Measurements from ENCODE around the gene SLC2A4RG. TPM values are rescaled to one million over a fixed set of nuclear protein-coding genes. Genes with fewer than 3 reads are reported as not detected.

Gene SLC2A4RG
- total RNA-seq, 3 donors from 2014 or later (not counting 1 experiment from before 2014, with no cell fraction given) = 90.4 to 100 (median 95.5) TPM

DNA sequence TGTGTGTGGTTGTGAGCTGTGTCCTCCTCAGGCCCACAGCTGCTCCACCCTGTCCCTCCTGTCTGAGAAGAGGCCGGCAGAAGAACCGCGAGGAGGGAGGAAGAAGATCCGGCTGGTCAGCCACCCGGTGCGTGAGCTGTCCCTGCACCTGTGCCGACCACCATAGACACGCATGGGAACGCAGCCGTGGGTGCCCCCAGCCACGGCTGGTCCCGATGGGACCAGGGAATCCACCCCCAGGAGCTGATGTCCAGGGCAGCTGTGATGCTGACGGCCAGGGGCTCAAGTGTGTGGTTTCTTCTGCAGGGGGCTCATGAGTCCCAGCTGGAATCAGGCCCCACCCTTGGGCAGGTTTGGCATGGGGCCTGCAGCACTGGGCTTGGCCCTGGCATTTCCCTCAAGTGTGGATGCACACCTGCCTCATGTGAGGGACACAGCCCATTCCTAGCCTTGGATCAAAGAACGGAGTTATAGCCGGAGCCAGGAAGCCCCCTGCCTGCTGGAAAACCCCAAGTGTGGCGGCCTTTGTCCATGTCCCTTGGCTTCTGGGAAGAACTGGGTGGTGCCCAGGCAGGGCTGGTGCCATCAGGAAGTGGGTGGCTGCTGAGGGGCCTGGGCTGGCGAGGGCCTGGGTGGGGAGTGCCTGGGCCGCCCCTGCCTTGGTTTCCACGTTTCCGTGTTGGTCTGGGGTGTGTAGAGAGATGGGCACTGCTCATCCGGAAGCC is 47.7 kb upstream of the SLC2A4RG start:
- Mint-ChIP-seq H3K27ac (no peak overlapping the region), H3K9me3 (no peaks in the 10 kb centered on the region), H3K36me3 (no peaks in the 10 kb centered on the region), H3K4me3 (no peak overlapping the region), H3K4me1 (peaks cover 0 to 21% of the 10 kb centered on the region in 2 donors), H3K27me3 (ENCODE audit: low read depth in 2 of 2) (no peaks in the 10 kb centered on the region)
- Histone ChIP-seq H3K4me1 (ENCODE audit: control insufficient read depth, insufficient read depth, low read length) (peaks cover 34% of the 10 kb centered on the region), H3K27ac (ENCODE audit: low read length) (no peak overlapping the region), H3K4me3 (ENCODE audit: low read length) (no peak overlapping the region), H3K9me3 (ENCODE audit: control insufficient read depth, insufficient read depth, low read length) (no peaks in the 10 kb centered on the region), H3K36me3 (ENCODE audit: control insufficient read depth, insufficient read depth, low read length) (peaks cover 5% of the 10 kb centered on the region), H3K27me3 (ENCODE audit: control insufficient read depth, insufficient read depth, low read length) (no peaks in the 10 kb centered on the region)
- no peak for DNase-seq
- intact Hi-C loops (cut with micrococcal nuclease) = no loop called here
- ATAC-seq = no peak
- 92% methylated on average over 21 of the region's 21 CpGs for WGBS (ENCODE audit: insufficient coverage)
- TF ChIP-seq, protein P1, sequence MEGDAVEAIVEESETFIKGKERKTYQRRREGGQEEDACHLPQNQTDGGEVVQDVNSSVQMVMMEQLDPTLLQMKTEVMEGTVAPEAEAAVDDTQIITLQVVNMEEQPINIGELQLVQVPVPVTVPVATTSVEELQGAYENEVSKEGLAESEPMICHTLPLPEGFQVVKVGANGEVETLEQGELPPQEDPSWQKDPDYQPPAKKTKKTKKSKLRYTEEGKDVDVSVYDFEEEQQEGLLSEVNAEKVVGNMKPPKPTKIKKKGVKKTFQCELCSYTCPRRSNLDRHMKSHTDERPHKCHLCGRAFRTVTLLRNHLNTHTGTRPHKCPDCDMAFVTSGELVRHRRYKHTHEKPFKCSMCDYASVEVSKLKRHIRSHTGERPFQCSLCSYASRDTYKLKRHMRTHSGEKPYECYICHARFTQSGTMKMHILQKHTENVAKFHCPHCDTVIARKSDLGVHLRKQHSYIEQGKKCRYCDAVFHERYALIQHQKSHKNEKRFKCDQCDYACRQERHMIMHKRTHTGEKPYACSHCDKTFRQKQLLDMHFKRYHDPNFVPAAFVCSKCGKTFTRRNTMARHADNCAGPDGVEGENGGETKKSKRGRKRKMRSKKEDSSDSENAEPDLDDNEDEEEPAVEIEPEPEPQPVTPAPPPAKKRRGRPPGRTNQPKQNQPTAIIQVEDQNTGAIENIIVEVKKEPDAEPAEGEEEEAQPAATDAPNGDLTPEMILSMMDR (IDR thresholded peaks at IDR 0.05) = no peak

DNA sequence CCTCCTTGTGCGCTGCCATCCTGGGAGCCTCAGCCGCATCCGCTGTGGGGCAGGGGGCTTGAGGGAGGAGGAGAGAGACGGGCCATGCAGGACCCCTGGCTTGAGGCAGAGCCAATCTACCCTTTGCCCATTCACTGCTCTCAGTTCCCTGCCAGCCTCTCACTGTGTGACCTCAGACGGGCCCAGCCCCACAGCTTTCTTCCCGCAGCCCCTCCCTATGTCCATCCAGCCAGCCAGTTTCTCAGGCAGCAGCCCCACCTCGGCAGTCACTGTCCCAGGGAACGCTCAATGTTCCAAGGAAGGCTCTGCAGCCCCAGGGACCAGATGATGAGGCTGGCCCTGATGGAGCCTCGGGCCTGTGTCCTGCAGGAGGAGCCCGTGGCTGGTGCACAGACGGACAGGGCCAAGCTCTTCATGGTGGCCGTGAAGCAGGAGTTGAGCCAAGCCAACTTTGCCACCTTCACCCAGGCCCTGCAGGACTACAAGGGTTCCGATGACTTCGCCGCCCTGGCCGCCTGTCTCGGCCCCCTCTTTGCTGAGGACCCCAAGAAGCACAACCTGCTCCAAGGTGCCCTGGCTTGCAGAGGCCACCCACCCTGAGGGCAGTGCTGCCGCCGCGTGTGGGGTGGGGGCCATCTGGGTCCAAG is 47.0 kb upstream of the SLC2A4RG start:
- ATAC-seq = no peak
- Mint-ChIP-seq H3K4me3 (peak overlapping the region; percentile 28), H3K27me3 (ENCODE audit: low read depth in 2 of 2) (no peaks in the 10 kb centered on the region), H3K4me1 (peaks cover 0 to 27% of the 10 kb centered on the region in 2 donors), H3K36me3 (no peaks in the 10 kb centered on the region), H3K27ac (peak overlapping the region; percentile 87 to 90), H3K9me3 (no peaks in the 10 kb centered on the region)
- no peaks in the 10 kb centered on the region for H3K27me3 ChIP-seq (ENCODE audit: control insufficient read depth, insufficient read depth, low read length)
- H3K36me3 ChIP-seq (ENCODE audit: control insufficient read depth, insufficient read depth, low read length) = peaks cover 5% of the 10 kb centered on the region
- intact Hi-C loops (cut with micrococcal nuclease) = no loop called here
- H3K4me1 ChIP-seq (ENCODE audit: control insufficient read depth, insufficient read depth, low read length) = peaks cover 34% of the 10 kb centered on the region
- H3K9me3 ChIP-seq (ENCODE audit: control insufficient read depth, insufficient read depth, low read length) = no peaks in the 10 kb centered on the region
- DNase-seq = no peak
- WGBS (ENCODE audit: insufficient coverage) = 96% methylated on average over 19 of the region's 20 CpGs
- H3K27ac ChIP-seq (ENCODE audit: low read length) = no peak overlapping the region
- TF ChIP-seq, protein P1 (IDR thresholded peaks at IDR 0.05) = no peak
- no peak overlapping the region for H3K4me3 ChIP-seq (ENCODE audit: low read length)

DNA sequence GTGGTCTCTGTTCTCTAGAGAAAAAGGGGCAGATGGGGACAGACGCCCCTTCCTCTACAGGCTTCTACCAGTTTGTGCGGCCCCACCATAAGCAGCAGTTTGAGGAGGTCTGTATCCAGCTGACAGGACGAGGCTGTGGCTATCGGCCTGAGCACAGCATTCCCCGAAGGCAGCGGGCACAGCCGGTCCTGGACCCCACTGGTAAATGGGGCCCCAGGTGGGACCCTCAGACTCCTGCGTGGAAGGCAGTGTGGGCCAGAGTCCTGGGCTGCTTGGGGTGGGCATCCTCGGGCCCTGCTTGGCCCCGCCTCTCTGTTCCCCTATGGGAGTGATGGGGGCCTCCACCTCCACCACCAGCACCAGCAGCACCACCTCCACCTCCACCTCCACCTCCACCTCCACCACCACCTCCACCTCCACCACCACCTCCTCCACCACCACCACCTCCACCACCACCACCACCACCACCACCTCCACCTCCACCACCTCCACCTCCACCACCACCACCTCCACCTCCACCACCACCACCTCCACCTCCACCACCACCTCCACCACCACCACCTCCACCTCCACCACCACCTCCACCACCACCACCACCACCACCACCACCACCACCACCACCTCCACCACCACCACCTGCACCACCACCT is 46.4 kb upstream of the SLC2A4RG start:
- H3K4me1 Mint-ChIP-seq = peaks cover 0 to 27% of the 10 kb centered on the region in 2 donors
- H3K27ac Mint-ChIP-seq = peak overlapping the region; percentile 87 to 90
- DNase-seq (no peak), ATAC-seq (peak in 1 of 3 donors; percentile 28)
- no peaks in the 10 kb centered on the region for H3K27me3 Mint-ChIP-seq (ENCODE audit: low read depth in 2 of 2)
- H3K36me3 Mint-ChIP-seq = no peaks in the 10 kb centered on the region
- TF ChIP-seq, protein P1 (IDR thresholded peaks at IDR 0.05) = no peak
- WGBS (ENCODE audit: insufficient coverage) = 97% methylated on average over 8 of the region's 10 CpGs
- Histone ChIP-seq H3K4me3 (ENCODE audit: low read length) (no peak overlapping the region), H3K36me3 (ENCODE audit: control insufficient read depth, insufficient read depth, low read length) (peaks cover 5% of the 10 kb centered on the region), H3K27ac (ENCODE audit: low read length) (no peak overlapping the region), H3K27me3 (ENCODE audit: control insufficient read depth, insufficient read depth, low read length) (no peaks in the 10 kb centered on the region), H3K9me3 (ENCODE audit: control insufficient read depth, insufficient read depth, low read length) (no peaks in the 10 kb centered on the region), H3K4me1 (ENCODE audit: control insufficient read depth, insufficient read depth, low read length) (peaks cover 34% of the 10 kb centered on the region)
- intact Hi-C loops (cut with micrococcal nuclease) = no loop called here
- H3K9me3 Mint-ChIP-seq = no peaks in the 10 kb centered on the region
- no peak overlapping the region for H3K4me3 Mint-ChIP-seq

Measured in natural killer cell (primary cell).